ENCODE data around the gene PDHX. TPM values are rescaled to one million over a fixed set of nuclear protein-coding genes. Genes with fewer than 3 reads are reported as not detected.

PDHX gene
- total RNA-seq, 1 experiment from 2014 or later = 43.4 TPM

GRCh38 chr11:35029979-35030682 is 113.7 kb downstream of the PDHX start:
- Mint-ChIP-seq H3K9me3 (peaks cover 12% of the 10 kb centered on the region), H3K27ac (no peak overlapping the region), H3K4me3 (no peak overlapping the region), H3K27me3 (ENCODE audit: low read depth) (peaks cover 3% of the 10 kb centered on the region; the same call in 1 of the 2 replicates), H3K4me1 (peaks cover 5% of the 10 kb centered on the region; the same call in 1 of the 2 replicates), H3K36me3 (no peaks in the 10 kb centered on the region)
- ChIA-PET CTCF (no interaction called here), POLR2A (no interaction called here)
- DNase-seq (ENCODE audit: low spot score) (no peak), ATAC-seq (no peak)
- TF ChIP-seq PREB (CRISPR knock-in tag; IDR thresholded peaks at IDR 0.05; ENCODE audit: borderline replicate concordance) = no peak
- TF ChIP-seq IRF2 (CRISPR knock-in tag; IDR thresholded peaks at IDR 0.05; ENCODE audit: borderline replicate concordance, low read depth) = no peak
- no peak for TF ChIP-seq TEAD4 (CRISPR knock-in tag; IDR thresholded peaks at IDR 0.05)
- no peak for TF ChIP-seq RORB (CRISPR knock-in tag; IDR thresholded peaks at IDR 0.05)
- no peak for TF ChIP-seq SMAD3 (CRISPR knock-in tag; IDR thresholded peaks at IDR 0.05; ENCODE audit: borderline replicate concordance)
- no peak for TF ChIP-seq HMGA2 (CRISPR knock-in tag; IDR thresholded peaks at IDR 0.05)
- no peak for TF ChIP-seq MAX (CRISPR knock-in tag; IDR thresholded peaks at IDR 0.05)
- TF ChIP-seq ZNF512 (CRISPR knock-in tag; IDR thresholded peaks at IDR 0.05; ENCODE audit: borderline replicate concordance) = no peak
- TF ChIP-seq JAZF1 (CRISPR knock-in tag; IDR thresholded peaks at IDR 0.05) = no peak
- TF ChIP-seq STAT6 (CRISPR knock-in tag; conservative IDR thresholded peaks at IDR 0.05; ENCODE audit: low read depth) = no peak
- no peak for TF ChIP-seq ZNF281 (CRISPR knock-in tag; IDR thresholded peaks at IDR 0.05)
- TF ChIP-seq ZNF138 (CRISPR knock-in tag; conservative IDR thresholded peaks at IDR 0.05) = no peak

- Mint-ChIP-seq H3K27ac (no peak overlapping the region), H3K9me3 (peaks cover 10% of the 10 kb centered on the region; the same call in 1 of the 2 replicates), H3K36me3 (no peaks in the 10 kb centered on the region), H3K27me3 (ENCODE audit: low read depth) (peaks cover 3% of the 10 kb centered on the region; the same call in 1 of the 2 replicates), H3K4me1 (peaks cover 5% of the 10 kb centered on the region; the same call in 1 of the 2 replicates), H3K4me3 (no peak overlapping the region)
- ChIA-PET CTCF (no interaction called here), POLR2A (no interaction called here)
- DNase-seq (ENCODE audit: low spot score) = no peak
- TF ChIP-seq ERG (CRISPR knock-in tag; IDR thresholded peaks at IDR 0.05) (no peak), MYBL2 (CRISPR knock-in tag; IDR thresholded peaks at IDR 0.05) (no peak), JAZF1 (CRISPR knock-in tag; IDR thresholded peaks at IDR 0.05) (no peak), GTF2I (CRISPR knock-in tag; conservative IDR thresholded peaks at IDR 0.05) (no peak), ZNF232 (CRISPR knock-in tag; IDR thresholded peaks at IDR 0.05) (no peak), ESRRA (CRISPR knock-in tag; IDR thresholded peaks at IDR 0.05; ENCODE audit: borderline replicate concordance) (no peak), ZMAT4 (CRISPR knock-in tag; IDR thresholded peaks at IDR 0.05) (no peak), GABPB1 (CRISPR knock-in tag; IDR thresholded peaks at IDR 0.05) (no peak), ELF4 (CRISPR knock-in tag; IDR thresholded peaks at IDR 0.05; ENCODE audit: low read depth) (no peak)
- no peak for ATAC-seq
Observed at GRCh38 chr11:35030716-35031213, 114.3 kb downstream of the PDHX start.
